Ovary (tissue), 9 donors: ENCODE results near the gene ACVR1C. TPM values are rescaled to one million over a fixed set of nuclear protein-coding genes. Genes with fewer than 3 reads are reported as not detected.

Experiments
- DNase-seq, 5 donors: peaks; one replicate each; pipeline ENCODE4 v3.0.0-alpha.2; 2019 to 2020
- H3K27ac ChIP-seq, 2 donors: fragments of 200-600 bp; one replicate each; pipeline versions ENCODE4 v1.5.1 to v1.8.0; 2019 to 2022
- H3K27me3 ChIP-seq: fragments of 200-600 bp; one replicate; pipeline ENCODE4 v1.8.0; 2022
- H3K36me3 ChIP-seq: fragments of 200-600 bp; sonication (generic); one replicate; pipeline ENCODE4 v1.5.1; 2019
- H3K4me1 ChIP-seq: one replicate; pipeline ENCODE4 v1.8.1; 2013; ENCODE audit warnings: mild to moderate bottlenecking, moderate library complexity; ENCODE audit not compliant: insufficient read depth
- H3K4me3 ChIP-seq: fragments of 200-600 bp; sonication (generic); one replicate; pipeline ENCODE4 v1.5.1; 2017
- H3K9me3 ChIP-seq, 2 donors: fragments of 200-600 bp in 1 of 2; sonication (generic) in 1 of 2; one replicate each; pipeline versions ENCODE4 v1.5.1 to v1.8.1; 2013 to 2019; ENCODE audit warnings: mild to moderate bottlenecking in 1 of 2, moderate library complexity in 1 of 2
- CTCF ChIP-seq, 3 donors: fragments of 450-650 bp in 2 of 3; fragments of 200-600 bp in 1 of 3; IDR thresholded peaks; one replicate each; pipeline versions ENCODE4 v1.5.1 to v1.8.0; 2016 to 2022; ENCODE audit warnings: antibody characterized with exemption in 3 of 3, mild to moderate bottlenecking in 1 of 3
- EP300 ChIP-seq: sonication (generic); formaldehyde crosslinking; IDR thresholded peaks from one replicate; pipeline ENCODE4 v1.6.1; 2017; ENCODE audit warnings: antibody characterized with exemption
- POLR2A ChIP-seq: fragments of 450-650 bp; IDR thresholded peaks from one replicate; pipeline ENCODE4 v1.6.1; 2017; ENCODE audit warnings: antibody characterized with exemption, mild to moderate bottlenecking, moderate library complexity
- WGBS, 3 donors: extraction: QIAGEN DNeasy Blood & Tissue Kit in 1 of 3; methylation state at CpG; one replicate each; pipeline versions ENCODE4 v1.1.5 to v1.1.7; 2013 to 2017; 5-methylcytosine and 5-hydroxymethylcytosine counted together
- intact Hi-C, 4 donors: fragments of 100-400 bp; cut with DNase I; formaldehyde crosslinking; loops; one replicate each; pipeline versions ENCODE4 v1.11.0 to v1.15.1; 2022 to 2023
- polyA plus RNA-seq, 2 donors: library from polyadenylated mRNA; stranded (reverse); fragments of 200-250 nt in 1 of 2; fragments of 350-450 nt in 1 of 2; fragmentation: Illumina TruSeq in 1 of 2; extraction: RNeasy Lipid Tissue Mini Kit (QIAGEN cat#74804) in 1 of 2; gene quantifications; one replicate each; pipeline ENCODE4 v1.2.3, GENCODE V29; 2013 to 2014
- total RNA-seq, 7 donors: library from RNA; depleted of rRNA in 2 of 7; stranded (reverse); fragments of >200 nt in 2 of 7; fragmentation: NEBNext Ultra II Directional in 3 of 7; extraction: Animal tissue kit (Norgen Biotek cat#: 25700) in 3 of 7; gene quantifications; one replicate each; pipeline versions ENCODE4 v1.1.0 to v1.2.4, GENCODE V29; 2016 to 2023
- donor health status: DM: no; HTN: no; CAD: no; lungs with moderate emphysema.
- donor health status: DM: no; HTN: no; CAD: no.
- donor health status: Bipolar disorder and iron deficiency.
- donor health status: DM: yes; HTN: yes; CAD: no.
- donor health status: DM: no; HTN: no; CAD: no.
- donor health status: DM: yes; HTN: yes; CAD: no.

Gene ACVR1C
- total and polyA plus RNA-seq, 9 donors, result 0.45 to 8.7 (median 1.8) TPM

GRCh38 chr2:157611110-157611509 is 17.6 kb downstream of the ACVR1C start:
- Histone ChIP-seq H3K36me3 (no peaks in the 10 kb centered on the region), H3K27me3 (no peaks in the 10 kb centered on the region), H3K4me3 (no peak overlapping the region), H3K9me3 (no peaks in the 10 kb centered on the region), H3K27ac (no peak overlapping the region), H3K4me1 (no peaks in the 10 kb centered on the region)
- 91 to 97% (median 94%) methylated on average over 4 of the region's 4 CpGs for WGBS, 3 donors
- TF ChIP-seq EP300 (no peak), POLR2A (no peak), CTCF (IDR thresholded peaks at IDR 0.05) (no peak)
- intact Hi-C loops, result no loop called here
- no peak for DNase-seq

- TF ChIP-seq POLR2A, result no peak
- TF ChIP-seq CTCF (IDR thresholded peaks at IDR 0.05), result no peak
- no peak for TF ChIP-seq EP300
- no peaks in the 10 kb centered on the region for H3K9me3 ChIP-seq
- no peak overlapping the region for H3K27ac ChIP-seq
- H3K4me1 ChIP-seq, result no peaks in the 10 kb centered on the region
- no peak overlapping the region for H3K4me3 ChIP-seq
- no peaks in the 10 kb centered on the region for H3K27me3 ChIP-seq
- intact Hi-C loops, result no loop called here
- DNase-seq, result no peak
- H3K36me3 ChIP-seq, result no peaks in the 10 kb centered on the region
Measured at GRCh38 chr2:157606534-157606933, 22.1 kb downstream of the ACVR1C start.

GRCh38 chr2:157603198-157603597 is 25.5 kb downstream of the ACVR1C start:
- H3K4me1 ChIP-seq, result no peaks in the 10 kb centered on the region
- no peak for DNase-seq
- TF ChIP-seq CTCF (IDR thresholded peaks at IDR 0.05), result no peak
- TF ChIP-seq EP300, result no peak
- TF ChIP-seq POLR2A, result no peak
- intact Hi-C loops, result no loop called here
- no peaks in the 10 kb centered on the region for H3K36me3 ChIP-seq
- H3K27ac ChIP-seq, result no peak overlapping the region
- 99 to 100% (median 100%) methylated on average over 1 of the region's 1 CpG for WGBS, 3 donors
- H3K27me3 ChIP-seq, result no peaks in the 10 kb centered on the region
- no peaks in the 10 kb centered on the region for H3K9me3 ChIP-seq
- no peak overlapping the region for H3K4me3 ChIP-seq

- no peak for DNase-seq
- Histone ChIP-seq H3K4me1 (no peaks in the 10 kb centered on the region), H3K27me3 (no peaks in the 10 kb centered on the region), H3K27ac (no peak overlapping the region), H3K4me3 (no peak overlapping the region), H3K9me3 (no peaks in the 10 kb centered on the region), H3K36me3 (no peaks in the 10 kb centered on the region)
- intact Hi-C loops, result no loop called here
- 80 to 85% (median 81%) methylated on average over 4 of the region's 4 CpGs for WGBS, 3 donors
- TF ChIP-seq CTCF (IDR thresholded peaks at IDR 0.05) (no peak), POLR2A (no peak)
Measured at GRCh38 chr2:157601807-157602206, 26.9 kb downstream of the ACVR1C start.
